DMS114 treated with DMSO at 0.1 percent for 48 hours (cell line): ENCODE measurements around the gene CTNNA1.
"Not testable (repeated sequence)": the region's sequence is repeated elsewhere in the genome, so short reads cannot be mapped to it uniquely, and the experiment has no call there.

Source experiments
- DNase-seq: peaks from one replicate; lab custom pipeline; 2025; ENCODE audit not compliant: unreplicated experiment; lab: John Stamatoyannopoulos, UW

CTNNA1 gene

GRCh38 chr5:138752951-138753793 lies at the start of gene CTNNA1:
Gene CTNNA1 (plus strand): TSS chr5:138753425. CDS start chr5:138781925, 28,500 bp downstream.
- no peak for DNase-seq

- not testable (repeated sequence) for DNase-seq
Observed at GRCh38 chr5:138703777-138704176, 49.4 kb upstream of the CTNNA1 start.

GRCh38 chr5:138705007-138705406 lies 48.2 kb upstream of the CTNNA1 start:
- DNase-seq = no peak

GRCh38 chr5:138705567-138705966 lies 47.7 kb upstream of the CTNNA1 start:
- DNase-seq = no peak

- no peak for DNase-seq
Observed at GRCh38 chr5:138706655-138707480, 46.4 kb upstream of the CTNNA1 start.

- no peak for DNase-seq
Observed at GRCh38 chr5:138708791-138709190, 44.4 kb upstream of the CTNNA1 start.

- DNase-seq = no peak
Observed at GRCh38 chr5:138709202-138709601, 44.0 kb upstream of the CTNNA1 start.

- DNase-seq = no peak
Observed at GRCh38 chr5:138711087-138711486, 42.1 kb upstream of the CTNNA1 start.

- no peak for DNase-seq
Observed at GRCh38 chr5:138711811-138712210, 41.4 kb upstream of the CTNNA1 start.

GRCh38 chr5:138712324-138712723 lies 40.9 kb upstream of the CTNNA1 start:
- no peak for DNase-seq

GRCh38 chr5:138712791-138713190 lies 40.4 kb upstream of the CTNNA1 start:
- no peak for DNase-seq

- DNase-seq = no peak
Observed at GRCh38 chr5:138713247-138713646, 40.0 kb upstream of the CTNNA1 start.

- no peak for DNase-seq
Observed at GRCh38 chr5:138714694-138715093, 38.5 kb upstream of the CTNNA1 start.

- DNase-seq = not testable (repeated sequence)
Observed at GRCh38 chr5:138715931-138716432, 37.2 kb upstream of the CTNNA1 start.

GRCh38 chr5:138716456-138716924 lies 36.7 kb upstream of the CTNNA1 start:
- no peak for DNase-seq

- DNase-seq = no peak
Observed at GRCh38 chr5:138717399-138717798, 35.8 kb upstream of the CTNNA1 start.

- DNase-seq = no peak
Observed at GRCh38 chr5:138719811-138720210, 33.4 kb upstream of the CTNNA1 start.

GRCh38 chr5:138720840-138721239 lies 32.4 kb upstream of the CTNNA1 start:
- no peak for DNase-seq

GRCh38 chr5:138721979-138722378 lies 31.2 kb upstream of the CTNNA1 start:
- DNase-seq = no peak

- DNase-seq = no peak
Observed at GRCh38 chr5:138722544-138723177, 30.6 kb upstream of the CTNNA1 start.

- no peak for DNase-seq
Observed at GRCh38 chr5:138724470-138725146, 28.6 kb upstream of the CTNNA1 start.
